ENCODE data around the gene NPFFR2.

Gene NPFFR2

GRCh38 chr4:72031868-72032608 lies at the start of gene NPFFR2:
Gene NPFFR2, plus strand, starts transcription at chr4:72032000. Its CDS starts 96,592 bp downstream, at chr4:72128592.
- no peak for TF ChIP-seq CTCF (IDR thresholded peaks at IDR 0.05; ENCODE audit: extremely low read depth, missing control alignments)
- DNase-seq (ENCODE audit: low spot score), result no peak

GRCh38 chr4:71992571-71993312 lies 39.1 kb upstream of the NPFFR2 start:
- TF ChIP-seq CTCF (IDR thresholded peaks at IDR 0.05; ENCODE audit: extremely low read depth, missing control alignments), result no peak
- no peak for DNase-seq (ENCODE audit: low spot score)

GRCh38 chr4:71994559-71994958 lies 37.2 kb upstream of the NPFFR2 start:
- no peak for TF ChIP-seq CTCF (IDR thresholded peaks at IDR 0.05; ENCODE audit: extremely low read depth, missing control alignments)
- DNase-seq (ENCODE audit: low spot score), result no peak

- no peak for DNase-seq (ENCODE audit: low spot score)
- TF ChIP-seq CTCF (IDR thresholded peaks at IDR 0.05; ENCODE audit: extremely low read depth, missing control alignments), result no peak
Observed at GRCh38 chr4:71995297-71995696, 36.5 kb upstream of the NPFFR2 start.

- no peak for DNase-seq (ENCODE audit: low spot score)
- TF ChIP-seq CTCF (IDR thresholded peaks at IDR 0.05; ENCODE audit: extremely low read depth, missing control alignments), result no peak
Observed at GRCh38 chr4:72006586-72006985, 25.2 kb upstream of the NPFFR2 start.

GRCh38 chr4:72011906-72012305 lies 19.9 kb upstream of the NPFFR2 start:
- no peak for TF ChIP-seq CTCF (IDR thresholded peaks at IDR 0.05; ENCODE audit: extremely low read depth, missing control alignments)
- no peak for DNase-seq (ENCODE audit: low spot score)

GRCh38 chr4:72016011-72016410 lies 15.8 kb upstream of the NPFFR2 start:
- no peak for TF ChIP-seq CTCF (IDR thresholded peaks at IDR 0.05; ENCODE audit: extremely low read depth, missing control alignments)
- DNase-seq (ENCODE audit: low spot score), result no peak
